GM12878 (cell line): ENCODE results near the gene NAT14. TPM values are rescaled to one million over a fixed set of nuclear protein-coding genes. Genes with fewer than 3 reads are reported as not detected.

Source experiments
- ATAC-seq: fragments of 200-7000 bp; cut with Tn5 transposase; 3 replicates; pipeline ENCODE4 v1.9.1; 2020; ENCODE audit warnings: mild to moderate bottlenecking, moderate library complexity
- BruUV-seq: library from RNA; stranded (reverse); fragments of 400-500 nt; replicated peaks from 2 replicates; lab custom pipeline; 2021; lab: Mats Ljungman, UMichigan
- CTCF ChIA-PET: fragments of 300-600 bp; sonication (Branson Sonifier 250); formaldehyde crosslinking; extraction: SDS; loops from one replicate; lab custom pipeline; 2021; ENCODE audit warnings: inconsistent platforms; lab: Yijun Ruan, JAX
- POLR2A ChIA-PET: fragments of 350-600 bp; formaldehyde crosslinking; extraction: SDS; loops from one replicate; lab custom pipeline; 2021; ENCODE audit warnings: inconsistent platforms; lab: Charles Lee
- RAD21 ChIA-PET: fragments of 300-600 bp; sonication (Branson Sonifier 250); formaldehyde crosslinking; loops from one replicate; lab custom pipeline; 2023; ENCODE audit warnings: antibody characterized with exemption; ENCODE audit not compliant: unreplicated experiment; lab: Charles Lee
- SMC1A ChIA-PET: fragments of 300-600 bp; sonication (Branson Sonifier 250); formaldehyde crosslinking; loops from one replicate; lab custom pipeline; 2023; ENCODE audit not compliant: unreplicated experiment, uncharacterized antibody; lab: Charles Lee
- DNase-seq: peaks from one replicate; pipeline ENCODE4 v3.0.0-alpha.2; 2011; ENCODE audit warnings: low read depth, low spot score
- FAIRE-seq: peaks from 3 replicates; lab custom pipeline; 2011; peaks lifted over from hg19 to GRCh38; lab: Jason Lieb, UNC
- H2AFZ ChIP-seq: 2 replicates; pipeline ENCODE4 v1.6.0; 2011; ENCODE audit warnings: low read depth, low read length, control low read depth; ENCODE audit not compliant: control insufficient read depth
- H3K27ac ChIP-seq: 2 replicates; pipeline ENCODE4 v1.5.1; 2011; ENCODE audit warnings: control low read depth; ENCODE audit not compliant: control insufficient read depth, insufficient read depth
- H3K27me3 ChIP-seq, 2 experiments: replicated peaks in 1 of 2; 2 replicates each; pipeline versions ENCODE4 v1.6.0 to v1.6.1; 2011; ENCODE audit warnings: low read length in 1 of 2; ENCODE audit not compliant: control insufficient read depth in 2 of 2, insufficient read depth in 2 of 2
- H3K36me3 ChIP-seq, 2 experiments: 2 replicates each; pipeline ENCODE4 v1.5.1; 2011; ENCODE audit warnings: low read length in 1 of 2; ENCODE audit not compliant: control insufficient read depth in 2 of 2, insufficient read depth in 2 of 2
- H3K4me1 ChIP-seq: 2 replicates; pipeline ENCODE4 v1.6.1; 2011; ENCODE audit warnings: mild to moderate bottlenecking, low read length, moderate library complexity, mixed read lengths; ENCODE audit not compliant: control insufficient read depth, insufficient read depth
- H3K4me2 ChIP-seq: 2 replicates; pipeline ENCODE4 v1.6.0; 2011; ENCODE audit warnings: control low read depth; ENCODE audit not compliant: control insufficient read depth, insufficient read depth
- H3K4me3 ChIP-seq: fragments of 200-600 bp; sonication (generic); 2 replicates; pipeline ENCODE4 v1.5.1; 2016
- H3K79me2 ChIP-seq: 2 replicates; pipeline ENCODE4 v1.6.0; 2011; ENCODE audit warnings: low read length; ENCODE audit not compliant: control insufficient read depth, insufficient read depth
- H3K9ac ChIP-seq: 2 replicates; pipeline ENCODE4 v1.8.0; 2011; ENCODE audit warnings: low read length, control low read depth, mixed read lengths; ENCODE audit not compliant: control insufficient read depth, insufficient read depth
- H3K9me3 ChIP-seq: replicated peaks from 3 replicates; pipeline ENCODE4 v1.5.1; 2011; ENCODE audit warnings: mild to moderate bottlenecking, low read length; ENCODE audit not compliant: control insufficient read depth, insufficient read depth
- H4K20me1 ChIP-seq: 2 replicates; pipeline ENCODE4 v1.6.0; 2011; ENCODE audit not compliant: control insufficient read depth, insufficient read depth
- ATF7 ChIP-seq: fragments of 450-650 bp; IDR thresholded peaks from 2 replicates; pipeline ENCODE4 v1.6.1; 2016; ENCODE audit warnings: low read depth, mild to moderate bottlenecking
- BCL11A ChIP-seq: IDR thresholded peaks from 2 replicates; pipeline ENCODE4 v1.6.1; 2011; ENCODE audit warnings: low read depth, low read length
- BMI1 ChIP-seq: fragments of 450-650 bp; IDR thresholded peaks from 2 replicates; pipeline ENCODE4 v1.6.1; 2016; ENCODE audit warnings: mild to moderate bottlenecking, moderate library complexity, borderline replicate concordance
- CBX5 ChIP-seq: sonication (generic); IDR thresholded peaks from 2 replicates; pipeline ENCODE4 v1.6.1; 2016; ENCODE audit warnings: low read depth, moderate library complexity, mild to moderate bottlenecking, inconsistent platforms
- DPF2 ChIP-seq: fragments of 450-650 bp; IDR thresholded peaks from 2 replicates; pipeline ENCODE4 v1.6.1; 2017; ENCODE audit warnings: mild to moderate bottlenecking
- FOXM1 ChIP-seq: IDR thresholded peaks from 2 replicates; pipeline ENCODE4 v1.6.1; 2012; ENCODE audit warnings: low read depth, mild to moderate bottlenecking, inconsistent platforms, low read length, moderate library complexity
- HDAC2 ChIP-seq: fragments of 200-600 bp; sonication (generic); IDR thresholded peaks from 2 replicates; pipeline ENCODE4 v1.6.1; 2017
- HDAC6 ChIP-seq: fragments of 200-600 bp; sonication (generic); IDR thresholded peaks from one replicate; pipeline ENCODE4 v1.8.0; 2017; ENCODE audit warnings: antibody characterized with exemption; ENCODE audit not compliant: unreplicated experiment
- HSF1 ChIP-seq: fragments of 150-350 bp; IDR thresholded peaks from 2 replicates; pipeline ENCODE4 v1.6.1; 2014; ENCODE audit warnings: mild to moderate bottlenecking, low read depth, low read length
- JUNB ChIP-seq: IDR thresholded peaks from 2 replicates; pipeline ENCODE4 v1.6.1; 2016; ENCODE audit warnings: antibody characterized with exemption, mild to moderate bottlenecking
- MXI1 ChIP-seq: fragments of 150-350 bp; IDR thresholded peaks from 2 replicates; pipeline ENCODE4 v1.6.1; 2011; ENCODE audit warnings: low read depth, mild to moderate bottlenecking, inconsistent platforms, low read length, improper control_type of control experiment
- NBN ChIP-seq: fragments of 450-650 bp; IDR thresholded peaks from 2 replicates; pipeline ENCODE4 v1.6.1; 2016
- NFYA ChIP-seq: IDR thresholded peaks from 2 replicates; pipeline ENCODE4 v1.6.1; 2011; ENCODE audit warnings: low read depth, mild to moderate bottlenecking, low read length, improper control_type of control experiment, borderline replicate concordance
- SKIL ChIP-seq: fragments of 450-650 bp; IDR thresholded peaks from 2 replicates; pipeline ENCODE4 v1.6.1; 2017; ENCODE audit warnings: mild to moderate bottlenecking, low read depth, inconsistent platforms; ENCODE audit not compliant: poor library complexity, severe bottlenecking
- STAT1 ChIP-seq: fragments of 450-650 bp; conservative IDR thresholded peaks from 2 replicates; pipeline ENCODE4 v1.6.1; 2014; ENCODE audit warnings: antibody characterized with exemption, mild to moderate bottlenecking
- SUZ12 ChIP-seq: fragments of 200-600 bp; sonication (generic); IDR thresholded peaks from one replicate; pipeline ENCODE4 v1.6.1; 2018; ENCODE audit warnings: antibody characterized with exemption, mild to moderate bottlenecking; ENCODE audit not compliant: unreplicated experiment
- ZBTB33 ChIP-seq: fragments of 450-650 bp; IDR thresholded peaks from 2 replicates; pipeline ENCODE4 v1.6.1; 2017; ENCODE audit warnings: mild to moderate bottlenecking
- ZSCAN29 ChIP-seq: fragments of 450-650 bp; IDR thresholded peaks from 2 replicates; pipeline ENCODE4 v1.6.1; 2017; ENCODE audit warnings: mild to moderate bottlenecking, moderate library complexity
- WGBS: methylation state at CpG from one replicate; pipeline ENCODE4 v1.1.6; 2016; ENCODE audit warnings: low lambda C conversion rate; ENCODE audit not compliant: insufficient replicate concordance, insufficient coverage; ENCODE audit errors: missing lambda C conversion rate; 5-methylcytosine and 5-hydroxymethylcytosine counted together
- in situ Hi-C: fragments of 300-500 bp; cut with MboI; formaldehyde crosslinking; loops from 9 replicates; pipeline ENCODE4 v1.14.3; 2018; ENCODE audit warnings: mixed read lengths
- intact Hi-C: fragments of 100-400 bp; cut with micrococcal nuclease; formaldehyde crosslinking; loops from one replicate; pipeline ENCODE4 v1.14.2; 2022; ENCODE audit not compliant: unreplicated experiment
- polyA plus RNA-seq, 11 experiments: library from polyadenylated mRNA; depleted of rRNA in 4 of 11; unstranded in 6 of 11; stranded (reverse) in 5 of 11; fragments of >200 nt; fragmentation: Nextera tagmentation in 4 of 11; fragmentation: Illumina TruSeq in 1 of 11; extraction: Ambion mirVana in 4 of 11; extraction: Trizol in 1 of 11; gene quantifications; 1 replicate in 1 of 11; 2 replicates in 10 of 11; pipeline versions ENCODE4 v1.2.1 to v1.2.3, GENCODE V29; 2011 to 2016; ENCODE audit warnings: inconsistent platforms in 2 of 11, missing spikeins in 2 of 11, low read depth in 1 of 11
- total RNA-seq, 4 experiments: library from RNA; depleted of rRNA in 3 of 4; stranded (reverse); fragments of >200 nt in 3 of 4; fragmentation: Illumina TruSeq in 1 of 4; extraction: Trizol in 1 of 4; gene quantifications; 2 replicates each; pipeline versions ENCODE4 v1.2.1 to v1.2.3, GENCODE V29; 2013 to 2021

Gene NAT14
- total and polyA plus RNA-seq, 10 of the 15 experiments (the other 5 are each of a cell fraction or from before 2014, with no cell fraction given): 0.87 to 23.6 (median 9.7) TPM

GRCh38 chr19:55476100-55476775, 8.8 kb upstream of the NAT14 start, which contains the start of gene ZNF628 (continued):
- TF ChIP-seq ZBTB33: no peak
- no peak for TF ChIP-seq HDAC6

- peaks cover 22% of the 10 kb centered on the region for H3K4me1 ChIP-seq
- no peak overlapping the region for H2AFZ ChIP-seq
- BruUV-seq: no TSS peak
- H3K36me3 ChIP-seq: peaks cover 0 to 6% of the 10 kb centered on the region in 2 experiments; a peak in 2 of 4 replicates
- TF ChIP-seq SKIL (no peak), BMI1 (no peak), MXI1 (no peak), SUZ12 (no peak), ATF7 (no peak), STAT1 (no peak), FOXM1 (no peak), CBX5 (no peak), HDAC2 (no peak), NFYA (no peak), ZSCAN29 (no peak), HSF1 (no peak), JUNB (no peak), BCL11A (no peak), NBN (no peak), DPF2 (no peak)
- H3K4me3 ChIP-seq: peak overlapping the region; percentile 85
- SMC1A ChIA-PET: interaction anchor here (0.6 kb wide), 1 partner anchor 202 kb away, joined by 3 read pairs; no protein-coding TSS in a partner anchor
- WGBS: 80% methylated on average over 13 of the region's 13 CpGs
- no peaks in the 10 kb centered on the region for H3K9me3 ChIP-seq
- H3K4me2 ChIP-seq: peak overlapping the region; percentile 56
- CTCF ChIA-PET: interaction anchor here (2.1 to 3.7 kb wide), 3 partner anchors 11 to 176 kb away, joined by 9 to 34 read pairs (median 26); no protein-coding TSS in a partner anchor
- RAD21 ChIA-PET: interaction anchor here (1.9 kb wide), 1 partner anchor 26 kb away, joined by 21 read pairs; no protein-coding TSS in a partner anchor
- H4K20me1 ChIP-seq: no peaks in the 10 kb centered on the region
- H3K9ac ChIP-seq: no peak overlapping the region
- FAIRE-seq (no peak), DNase-seq (no peak), ATAC-seq (no peak)
- POLR2A ChIA-PET: interaction anchor here (0.5 kb wide), 1 partner anchor 202 kb away, joined by 3 read pairs; no protein-coding TSS in a partner anchor
- in situ Hi-C loops (no loop called here), intact Hi-C loops (no loop called here)
- no peak overlapping the region for H3K27ac ChIP-seq
- H3K27me3 ChIP-seq: no peaks in the 10 kb centered on the region
- H3K79me2 ChIP-seq: peaks cover 6% of the 10 kb centered on the region
Observed at GRCh38 chr19:55477905-55478304, 7.1 kb upstream of the NAT14 start.
